Measurements from ENCODE around the gene TOR3A.
A peak's percentile ranks its signal among the peaks of the same experiment; 100 is the strongest.
"Not testable (repeated sequence)": the region's sequence is repeated elsewhere in the genome, so short reads cannot be mapped to it uniquely, and the experiment has no call there.

Gene TOR3A

GRCh38 chr1:179081687-179082332 lies at the start of gene TOR3A:
TSS of gene TOR3A (plus strand) at chr1:179082070. CDS start at chr1:179082129, 59 bp downstream.
- peak; percentile 60 for DNase-seq (ENCODE audit: low spot score)

DNA sequence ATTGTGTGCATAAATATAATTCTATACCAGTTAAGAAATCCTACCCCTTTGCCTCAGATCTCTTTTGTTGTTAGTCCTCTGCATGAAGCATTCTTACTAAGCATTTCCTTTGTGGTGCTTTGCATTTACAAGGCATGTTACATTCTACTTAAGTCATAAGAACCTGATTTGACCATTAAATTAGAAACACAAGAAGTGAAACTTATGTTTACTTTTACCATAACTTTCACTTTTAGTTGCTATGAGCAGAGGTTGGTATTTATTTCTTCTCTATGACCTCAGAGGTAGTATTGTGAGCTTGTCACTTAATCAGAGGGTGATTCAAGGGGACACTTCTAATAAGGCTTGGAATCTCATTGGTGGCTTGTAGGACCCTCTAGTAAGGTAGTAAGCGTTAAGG lies 47.1 kb upstream of the TOR3A start:
- peak; percentile 27 for DNase-seq (ENCODE audit: low spot score)

DNA sequence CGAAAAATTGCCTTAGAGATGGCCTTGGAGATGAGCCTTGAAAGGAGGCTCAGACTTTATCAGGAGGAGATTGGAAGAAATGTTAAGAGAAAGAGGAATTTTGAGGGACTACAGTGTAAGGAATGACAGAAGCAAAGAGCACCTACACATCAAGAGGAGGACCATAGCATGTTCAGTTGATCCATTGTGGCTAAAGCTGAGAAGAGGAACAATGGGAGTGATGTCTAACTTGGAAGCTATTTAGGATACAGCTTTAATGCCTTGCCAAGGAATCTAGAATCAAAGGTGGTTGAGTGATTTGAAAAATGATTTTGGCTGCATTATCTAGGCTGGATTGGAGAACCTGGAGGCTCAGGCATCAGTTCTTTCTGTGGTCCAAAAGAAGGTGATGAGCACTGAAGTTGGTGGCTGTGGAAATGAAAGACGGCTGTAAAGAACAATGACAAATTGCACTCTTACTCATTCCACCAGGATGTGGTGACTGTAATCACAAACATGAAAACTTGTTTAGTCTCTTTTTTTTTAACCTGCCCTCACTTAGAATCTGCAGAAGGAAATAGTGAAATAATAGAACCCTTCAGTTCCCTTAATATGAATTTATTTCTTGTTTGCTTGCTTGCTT lies 44.9 kb upstream of the TOR3A start:
- no peak for DNase-seq (ENCODE audit: low spot score)

GRCh38 chr1:179038528-179039281 lies 43.2 kb upstream of the TOR3A start:
- DNase-seq (ENCODE audit: low spot score): peak; percentile 35

- DNase-seq (ENCODE audit: low spot score): not testable (repeated sequence)
Observed at GRCh38 chr1:179039502-179040174, 42.2 kb upstream of the TOR3A start.

DNA sequence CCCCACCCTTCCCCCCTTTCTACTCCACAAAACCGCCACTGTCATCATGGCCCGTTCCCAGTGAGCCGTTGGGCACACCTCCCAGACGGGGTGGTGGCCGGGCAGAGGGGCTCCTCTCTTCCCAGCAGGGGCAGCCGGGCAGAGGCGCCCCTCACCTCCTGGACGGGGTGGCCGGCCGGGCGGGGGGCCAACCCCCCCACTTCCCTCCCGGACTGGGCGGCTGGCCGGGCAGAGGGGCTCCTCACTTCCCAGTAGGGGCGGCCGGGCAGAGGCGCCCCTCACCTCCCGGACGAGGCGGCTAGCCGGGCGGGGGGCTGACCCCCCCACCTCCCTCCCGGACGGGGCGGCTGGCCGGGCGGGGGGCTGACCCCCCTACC lies 41.7 kb upstream of the TOR3A start:
- DNase-seq (ENCODE audit: low spot score): not testable (repeated sequence)

- no peak for DNase-seq (ENCODE audit: low spot score)
Observed at GRCh38 chr1:179042087-179042486, 39.8 kb upstream of the TOR3A start.

DNA sequence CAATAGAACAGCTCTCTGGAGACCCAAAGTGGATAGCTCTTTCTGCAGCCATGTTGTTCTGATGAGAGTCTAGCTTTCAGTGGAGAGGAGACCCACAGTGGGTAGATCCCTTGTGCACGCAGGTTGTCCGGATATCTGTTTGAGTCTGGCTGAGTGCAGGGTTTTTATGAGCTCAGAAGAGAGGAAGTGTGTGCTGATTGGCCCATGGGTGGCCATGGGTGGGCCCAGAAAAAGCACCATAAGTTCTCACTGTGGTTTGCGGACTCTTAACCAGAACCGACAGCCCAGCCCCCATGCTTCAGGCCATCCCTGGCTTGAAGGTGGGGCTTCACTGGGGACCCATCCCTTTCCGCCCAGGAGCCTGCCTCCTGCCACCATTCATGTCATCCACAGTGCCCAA lies 39.2 kb upstream of the TOR3A start:
- DNase-seq (ENCODE audit: low spot score): no peak

GRCh38 chr1:179043266-179043665 lies 38.6 kb upstream of the TOR3A start:
- no peak for DNase-seq (ENCODE audit: low spot score)

- DNase-seq (ENCODE audit: low spot score): no peak
Observed at GRCh38 chr1:179043907-179044306, 38.0 kb upstream of the TOR3A start.

DNA sequence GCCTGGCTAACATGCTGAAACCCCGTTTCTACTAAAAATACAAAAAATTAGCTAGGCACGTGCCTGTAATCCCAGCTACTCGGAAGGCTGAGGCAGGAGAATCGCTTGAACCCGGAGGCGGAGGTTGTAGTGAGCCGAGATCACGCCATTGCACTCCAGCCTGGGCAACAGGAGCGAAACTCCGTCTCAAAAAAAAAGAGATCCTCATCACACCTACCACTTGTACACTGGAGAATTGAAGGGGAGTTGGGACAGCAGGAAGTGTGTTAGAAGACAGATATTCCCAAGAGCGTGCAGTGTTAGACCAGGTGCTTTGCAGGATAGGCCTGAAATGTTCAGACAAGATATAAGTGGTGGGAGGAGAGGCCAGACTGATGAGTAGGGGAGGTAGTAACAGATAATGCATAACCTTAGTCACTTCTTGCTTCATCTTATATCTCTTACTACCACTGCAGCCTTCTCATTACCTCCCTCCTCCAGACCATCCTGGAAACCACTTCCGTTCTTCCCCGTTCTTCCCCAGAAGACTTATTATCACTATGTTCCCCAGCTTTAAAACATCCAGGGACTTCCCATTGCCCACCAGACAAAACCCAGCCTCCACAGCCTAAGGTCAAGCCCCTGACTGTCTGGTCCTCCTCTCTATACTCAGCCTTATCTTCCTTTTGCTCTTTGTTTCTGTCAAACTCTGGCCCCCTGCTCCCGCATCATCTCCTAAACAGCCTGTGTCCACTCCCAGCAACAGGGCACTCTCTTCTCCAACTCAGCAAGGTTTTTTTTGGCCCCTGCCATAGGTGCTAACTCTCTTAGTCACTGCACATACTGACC lies 34.8 kb upstream of the TOR3A start:
- DNase-seq (ENCODE audit: low spot score): peak; percentile 84

DNA sequence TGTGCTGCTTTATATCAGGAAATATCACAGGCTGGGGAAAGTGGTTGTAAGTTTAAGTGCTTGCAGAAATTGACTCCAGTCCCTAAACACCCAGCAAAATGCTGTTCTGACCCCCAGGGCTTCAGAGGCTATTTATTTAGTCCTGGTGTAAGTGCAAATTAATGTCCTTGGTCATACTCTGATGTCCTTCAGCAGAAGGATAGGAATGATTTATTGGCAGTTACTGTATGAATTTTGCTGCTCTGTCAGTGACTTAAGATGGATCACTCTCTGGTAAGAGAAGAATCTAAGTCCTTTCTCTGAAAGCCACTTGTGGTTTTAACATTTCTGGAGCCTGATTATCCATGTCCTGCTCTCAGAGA lies 34.3 kb upstream of the TOR3A start:
- no peak for DNase-seq (ENCODE audit: low spot score)

DNA sequence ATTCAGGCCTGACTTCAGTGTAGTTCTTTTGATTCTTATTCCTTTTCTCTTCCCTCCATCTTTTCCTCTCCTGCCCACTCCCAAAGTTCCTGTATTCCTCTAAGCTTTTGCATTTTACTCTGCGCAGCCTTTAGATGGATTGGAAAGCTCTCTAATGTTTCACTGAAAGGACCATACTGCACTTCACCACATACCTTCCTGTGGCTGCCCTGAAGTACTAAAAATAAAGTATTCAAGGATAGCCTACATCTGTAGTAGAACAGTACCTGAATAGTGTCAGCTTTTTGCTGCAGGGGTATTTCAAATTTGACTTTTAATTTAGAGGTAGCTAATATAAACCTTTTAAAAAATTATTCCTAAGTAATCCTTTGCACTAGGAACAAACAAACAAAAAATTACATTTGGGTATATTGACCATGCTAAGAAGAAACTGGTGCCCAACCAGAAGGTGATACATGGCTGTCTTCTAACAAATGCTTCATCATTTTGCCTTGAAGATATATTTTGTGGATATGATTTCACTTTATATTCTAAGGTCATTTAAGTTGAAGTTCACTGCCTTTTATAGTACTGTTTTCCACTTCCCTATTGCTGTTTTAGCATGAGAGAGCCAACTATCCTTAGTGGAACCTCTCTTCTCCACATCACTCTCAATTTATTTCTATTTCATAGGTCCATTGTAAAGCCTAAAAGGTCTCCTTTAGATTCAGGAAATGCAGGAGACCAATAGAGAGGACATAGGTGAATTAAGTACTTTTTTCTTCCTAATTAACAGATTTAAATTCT lies 33.3 kb upstream of the TOR3A start:
- no peak for DNase-seq (ENCODE audit: low spot score)

GRCh38 chr1:179052776-179053175 lies 29.1 kb upstream of the TOR3A start:
- no peak for DNase-seq (ENCODE audit: low spot score)

DNA sequence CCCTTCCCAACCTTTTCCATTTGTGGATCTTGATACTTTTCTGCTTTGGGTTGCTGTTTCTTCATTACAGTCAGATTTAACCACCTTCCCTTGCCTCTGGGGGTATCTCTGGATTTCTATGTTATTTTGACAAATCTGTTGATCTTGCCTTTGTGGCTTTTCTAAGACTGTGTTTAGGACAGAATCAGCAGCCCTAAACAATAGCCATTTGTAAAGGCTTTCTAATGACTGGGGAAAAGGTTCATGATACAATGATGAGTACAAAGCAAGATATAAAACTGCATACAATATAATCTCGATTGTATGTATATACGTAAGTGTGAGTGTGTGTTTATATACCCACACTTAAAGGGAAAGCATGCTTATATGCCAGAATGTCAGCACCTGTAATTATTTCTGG lies 28.4 kb upstream of the TOR3A start:
- DNase-seq (ENCODE audit: low spot score): no peak

GRCh38 chr1:179055937-179056336 lies 25.9 kb upstream of the TOR3A start:
- DNase-seq (ENCODE audit: low spot score): no peak

DNA sequence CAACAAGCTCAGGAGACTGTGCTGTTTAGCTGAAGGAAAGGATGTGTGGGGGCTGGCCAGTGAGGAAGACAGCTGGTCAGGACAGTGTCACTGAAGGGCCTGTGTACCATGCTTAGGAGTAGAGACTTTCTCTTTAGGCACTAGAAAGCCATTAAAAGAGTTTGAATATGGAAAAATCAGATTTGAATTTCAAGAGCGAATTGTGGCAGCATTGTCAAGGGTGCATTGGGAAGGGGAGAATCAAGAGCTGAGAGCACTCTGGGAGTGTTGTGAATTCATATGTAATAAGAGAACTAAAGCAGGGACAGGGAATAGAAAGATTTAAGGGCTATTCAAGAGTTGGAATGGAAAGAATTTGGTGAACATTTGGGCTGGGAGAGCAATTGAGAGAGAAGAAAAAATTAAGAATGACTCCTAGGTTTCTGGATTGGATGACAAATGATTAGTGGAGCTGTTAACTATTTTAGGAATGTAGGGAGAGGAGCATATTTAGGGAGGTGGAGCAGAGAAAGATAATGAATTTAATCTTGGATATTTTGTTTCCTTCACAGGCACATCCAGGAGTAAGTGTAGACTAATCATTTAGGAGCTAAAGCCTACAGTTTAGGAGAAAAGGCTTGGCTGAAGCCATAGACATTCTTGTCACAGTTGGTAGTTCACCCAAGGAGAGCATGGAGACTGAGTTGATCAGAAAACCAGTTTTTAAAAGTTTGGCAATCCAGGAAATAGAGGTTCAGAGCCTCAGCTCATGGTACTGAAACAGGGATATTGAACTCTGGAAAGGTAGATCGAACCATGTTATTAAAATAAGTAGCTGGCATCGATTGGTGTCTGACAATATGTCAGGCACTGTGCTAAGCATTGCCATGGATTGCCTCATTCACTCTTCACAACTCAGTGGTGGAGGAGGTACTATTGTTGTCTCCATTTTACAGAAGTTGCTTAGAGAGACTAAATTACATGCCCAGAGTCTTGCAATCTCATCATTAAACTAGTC lies 23.1 kb upstream of the TOR3A start:
- no peak for DNase-seq (ENCODE audit: low spot score)

DNA sequence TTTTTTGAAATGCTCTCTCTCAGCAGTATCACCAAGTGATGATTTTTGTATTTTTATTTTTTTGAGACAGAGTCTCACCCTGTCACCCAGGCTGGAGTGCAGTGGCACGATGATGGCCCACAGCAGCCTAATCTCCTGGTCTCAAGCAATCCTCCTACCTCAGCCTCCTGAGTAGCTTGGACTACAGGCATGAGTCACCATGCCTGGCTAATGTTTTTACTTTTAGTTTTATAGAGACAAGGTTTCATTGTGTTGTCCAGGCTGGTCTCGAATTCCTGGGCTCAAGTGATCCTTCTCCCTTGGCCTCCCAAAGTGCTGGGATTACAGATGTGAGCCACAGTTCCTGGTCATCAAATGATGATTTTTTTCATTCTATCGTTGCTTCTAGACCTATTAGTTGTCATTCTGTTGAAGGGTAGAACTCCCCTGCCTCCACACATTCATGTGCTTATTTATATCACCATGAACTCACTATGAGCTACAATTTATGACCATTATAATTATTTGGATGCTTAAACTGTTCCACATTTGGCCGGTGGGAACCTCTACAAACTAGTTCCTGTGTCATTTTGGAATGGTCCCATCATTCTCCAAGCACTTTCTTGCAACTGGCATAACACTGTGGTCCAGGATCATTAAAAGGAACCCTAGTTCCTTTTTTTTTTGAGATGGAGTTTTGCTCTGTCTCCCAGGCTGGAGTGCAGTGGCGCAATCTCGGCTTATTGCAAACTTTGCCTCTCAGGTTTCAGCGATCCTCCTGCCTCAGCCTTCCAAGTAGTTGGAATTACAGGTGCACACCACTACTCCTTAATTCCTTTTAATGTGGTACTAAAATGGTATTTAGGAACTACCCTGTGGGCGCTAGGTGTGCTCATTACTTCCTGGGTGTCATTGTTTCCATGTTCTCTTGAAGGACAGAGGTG lies 20.2 kb upstream of the TOR3A start:
- DNase-seq (ENCODE audit: low spot score): no peak

DNA sequence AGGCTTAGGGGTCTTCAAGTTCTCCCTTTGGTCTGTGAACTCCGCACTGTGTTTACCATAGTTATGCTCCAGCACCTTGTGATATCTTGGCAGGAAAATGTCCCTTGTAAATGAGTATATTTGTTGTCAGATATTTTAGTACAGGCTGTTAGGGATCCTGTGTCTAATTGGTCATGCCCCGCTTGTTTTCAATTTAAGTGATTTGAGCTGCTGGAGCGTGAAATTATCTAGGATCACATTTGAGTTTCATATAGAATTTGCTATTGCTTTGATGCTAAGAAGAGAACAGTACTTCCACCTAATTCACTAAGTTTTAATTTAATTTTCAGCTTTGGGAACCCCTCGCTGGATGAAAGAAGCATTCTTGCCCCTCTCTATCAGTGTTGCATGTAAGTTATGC lies 15.4 kb upstream of the TOR3A start:
- no peak for DNase-seq (ENCODE audit: low spot score)

Data from hematopoietic multipotent progenitor cell treated with erythropoietin and hydrocortisone succinate and interleukin-3 and kit ligand, for 17 days (in vitro differentiated cells).